NCI-H146 (cell line): ENCODE results near the gene RRBP1.
"Not testable (repeated sequence)": the region's sequence is repeated elsewhere in the genome, so short reads cannot be mapped to it uniquely, and the experiment has no call there.

ENCODE experiments used
- DNase-seq: peaks from one replicate; lab custom pipeline; 2025; lab: John Stamatoyannopoulos, UW

Gene RRBP1

GRCh38 chr20:17661121-17661744 is 20.8 kb downstream of the RRBP1 start:
- no peak for DNase-seq

GRCh38 chr20:17660667-17661066 is 21.4 kb downstream of the RRBP1 start:
- no peak for DNase-seq

DNA sequence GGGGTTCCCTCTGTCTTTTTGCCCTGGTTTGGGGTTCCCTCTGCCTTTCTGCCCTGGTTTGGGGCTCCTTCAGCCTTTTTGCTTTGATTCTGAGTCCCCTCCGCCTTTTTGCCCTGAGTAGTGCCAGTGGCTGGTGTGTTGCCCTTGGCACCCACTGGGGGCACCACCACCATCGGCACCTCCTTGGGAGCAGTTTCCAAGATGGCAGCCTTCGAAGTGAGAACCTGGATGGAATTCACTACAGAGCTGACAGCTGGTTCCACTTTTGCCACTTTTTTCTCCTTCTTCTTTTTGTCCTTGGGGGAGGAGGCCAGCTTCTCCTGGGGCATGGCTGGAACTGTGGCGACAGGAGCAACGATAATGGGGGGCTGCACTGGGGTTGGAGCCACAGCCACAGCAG is 22.2 kb downstream of the RRBP1 start:
- no peak for DNase-seq

- DNase-seq: not testable (repeated sequence)
Observed at GRCh38 chr20:17659344-17659743, 22.7 kb downstream of the RRBP1 start.

GRCh38 chr20:17658648-17658993 is 23.4 kb downstream of the RRBP1 start:
- no peak for DNase-seq

DNA sequence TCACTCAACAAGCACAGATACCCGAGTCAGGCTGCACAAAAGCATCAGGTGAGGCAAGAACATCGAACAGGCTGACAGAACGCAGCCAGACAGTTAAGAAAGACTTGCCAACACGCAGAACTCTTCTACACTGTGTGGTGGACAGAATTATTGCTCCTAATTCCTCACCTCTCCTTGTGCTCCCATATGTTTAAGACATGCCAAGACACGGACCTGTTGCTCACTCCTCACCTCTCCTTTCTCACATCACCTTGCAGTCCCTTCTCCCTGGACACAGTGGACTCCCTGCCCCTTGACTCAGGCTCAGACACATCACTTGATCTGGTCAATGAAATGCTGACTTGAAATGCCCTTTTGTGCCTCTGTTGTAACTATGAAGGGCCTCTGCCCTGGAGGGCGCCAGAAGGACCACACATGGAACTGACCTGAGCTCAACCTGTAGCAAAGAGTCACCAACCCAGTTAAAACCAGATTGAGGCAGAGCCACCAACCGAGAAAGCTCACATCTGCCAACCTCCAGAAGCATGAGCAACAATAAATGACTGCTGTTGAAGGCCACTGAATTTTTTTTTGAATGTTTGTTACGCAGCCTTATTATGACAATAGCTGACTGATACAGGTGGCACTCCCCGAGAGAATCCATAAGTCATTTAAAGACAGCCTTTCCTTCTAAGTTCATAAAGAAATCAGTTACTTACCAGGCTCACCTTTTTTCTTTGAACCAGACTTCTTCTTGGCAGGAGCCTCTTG is 24.0 kb downstream of the RRBP1 start:
- no peak for DNase-seq

DNA sequence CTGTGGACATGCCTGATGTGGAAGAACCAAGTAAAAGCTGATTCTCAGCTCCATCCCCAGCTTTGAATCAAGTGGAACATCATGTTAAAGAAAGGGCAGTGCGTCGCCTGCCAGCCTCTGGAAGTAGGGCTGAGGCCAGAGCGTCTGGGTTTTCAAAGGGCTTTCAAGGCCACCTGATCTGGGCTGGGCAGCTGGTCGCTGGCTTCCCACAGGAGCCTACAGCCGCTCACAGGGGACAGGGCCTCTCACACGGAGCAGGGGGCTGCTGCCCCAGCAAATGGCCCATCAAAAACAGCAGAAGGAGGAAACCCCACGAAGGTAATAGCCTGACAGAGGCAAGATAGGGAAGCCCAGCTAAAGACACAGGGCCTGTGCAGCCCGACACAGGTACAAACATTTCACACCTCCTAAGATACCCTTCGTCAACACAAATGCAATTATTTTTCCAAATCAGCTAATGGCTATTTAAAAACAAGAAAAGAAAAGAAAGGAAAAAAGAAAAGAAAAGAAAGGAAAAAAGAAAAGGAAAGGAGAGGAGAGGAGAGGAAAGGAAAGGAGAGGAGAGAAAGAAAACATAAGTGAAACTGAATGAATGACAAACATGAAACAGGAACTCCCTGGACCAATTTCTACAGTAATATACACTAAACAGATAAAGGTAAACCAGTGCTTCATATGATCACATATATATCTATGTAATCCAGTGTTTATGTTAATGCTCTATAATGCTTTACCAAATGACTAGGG is 24.8 kb downstream of the RRBP1 start:
- DNase-seq: no peak

DNA sequence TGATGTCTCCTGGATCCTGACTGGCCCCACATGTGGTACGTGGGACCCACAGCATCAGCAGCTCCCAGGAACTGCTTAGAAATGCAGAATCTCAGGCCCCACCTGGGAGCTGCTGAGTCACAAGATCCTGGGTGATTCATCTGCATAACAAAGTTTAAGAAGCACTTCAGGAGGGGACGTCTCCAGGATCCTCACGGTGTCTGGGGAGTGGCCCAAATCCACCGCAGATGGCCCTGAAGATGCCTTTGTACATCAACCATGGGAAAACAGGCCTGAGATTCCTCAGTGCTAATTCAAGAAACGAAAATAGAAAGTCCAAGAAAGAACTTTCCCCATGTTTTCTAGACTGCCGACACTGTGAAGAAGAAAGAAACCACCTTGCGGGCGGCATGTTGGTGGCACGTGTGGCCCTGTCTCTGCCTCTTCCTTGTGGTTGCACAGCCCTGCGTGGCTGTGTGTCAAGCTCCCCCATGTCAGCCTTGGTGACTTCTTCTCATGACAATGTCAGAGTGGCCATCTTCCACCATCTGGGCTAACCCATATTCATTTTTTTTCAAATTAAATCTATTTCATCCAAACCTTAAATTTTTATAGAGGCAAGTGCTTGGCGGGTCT is 26.1 kb downstream of the RRBP1 start:
- no peak for DNase-seq

- DNase-seq: no peak
Observed at GRCh38 chr20:17655286-17655651, 26.8 kb downstream of the RRBP1 start.

GRCh38 chr20:17654649-17655285 is 27.3 kb downstream of the RRBP1 start:
- DNase-seq: no peak

GRCh38 chr20:17653835-17654648 is 28.0 kb downstream of the RRBP1 start:
- no peak for DNase-seq

GRCh38 chr20:17652411-17652810 is 29.6 kb downstream of the RRBP1 start:
- DNase-seq: no peak

GRCh38 chr20:17651760-17652388 is 30.2 kb downstream of the RRBP1 start:
- no peak for DNase-seq

DNA sequence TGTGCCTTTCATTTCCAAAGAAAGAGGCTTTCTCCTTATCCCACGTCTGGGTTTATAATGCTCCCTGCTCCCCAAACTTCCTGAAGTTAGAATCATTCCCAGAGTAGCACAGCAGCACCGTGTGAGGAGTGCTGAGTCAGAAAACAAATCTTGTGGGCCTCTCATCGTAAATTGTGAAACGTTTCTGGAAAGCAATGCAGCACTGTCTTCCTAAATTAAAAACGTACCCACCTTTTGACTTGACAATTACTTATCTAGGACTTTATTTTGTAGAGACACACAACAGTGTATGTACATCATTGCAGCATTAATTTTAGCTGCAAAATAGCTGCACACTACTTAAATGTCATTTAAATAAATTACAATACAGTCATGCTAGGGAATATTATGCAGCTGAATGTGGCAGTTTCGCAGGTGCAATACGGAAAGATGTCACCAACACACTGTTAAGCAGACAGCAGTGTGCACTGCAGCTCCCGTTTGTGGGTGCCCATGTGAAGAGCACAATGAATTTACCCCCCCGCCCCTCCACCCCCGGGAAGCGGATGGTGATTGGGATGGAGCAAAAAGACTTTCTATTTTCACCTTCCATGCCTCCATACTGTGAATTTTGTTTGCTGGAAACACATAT is 30.8 kb downstream of the RRBP1 start:
- no peak for DNase-seq

DNA sequence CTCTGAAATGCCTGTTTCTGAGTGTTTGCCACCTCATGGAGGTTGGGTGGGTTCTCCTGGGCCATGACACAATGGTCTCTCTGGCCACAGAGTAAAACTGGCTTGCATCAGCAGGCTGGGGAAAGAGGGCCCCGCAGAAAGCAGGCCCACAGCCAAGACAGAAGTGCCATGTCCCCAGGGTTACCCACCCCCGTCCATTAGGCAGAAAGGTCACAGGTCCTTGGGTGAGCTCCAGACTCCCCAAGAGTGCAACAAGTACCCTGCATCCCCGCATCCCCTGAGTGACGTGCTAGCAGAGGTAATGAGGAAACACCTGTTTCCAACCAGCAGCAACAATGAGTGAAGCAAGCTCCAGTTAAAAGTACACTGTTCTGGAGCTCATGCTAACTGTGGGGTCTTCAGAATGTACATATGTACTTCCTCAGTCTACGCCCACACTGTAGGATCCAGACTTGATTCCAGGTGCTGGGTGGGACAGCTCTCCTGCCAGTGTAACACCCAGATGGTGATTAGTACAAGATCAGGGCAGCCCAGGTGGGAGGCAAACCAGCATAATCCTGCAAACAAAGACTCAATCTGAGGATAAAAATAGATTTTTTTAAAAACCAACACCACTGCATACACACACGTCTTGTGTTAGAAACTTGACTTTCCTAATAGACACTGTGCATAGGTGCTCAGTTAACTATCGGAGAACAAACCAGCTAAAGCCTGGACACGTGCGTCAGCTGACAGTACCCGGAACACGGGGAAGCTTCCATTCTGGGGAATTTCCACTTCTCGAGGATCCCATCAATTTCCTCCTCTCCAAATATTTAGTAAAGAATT is 31.5 kb downstream of the RRBP1 start:
- DNase-seq: no peak

DNA sequence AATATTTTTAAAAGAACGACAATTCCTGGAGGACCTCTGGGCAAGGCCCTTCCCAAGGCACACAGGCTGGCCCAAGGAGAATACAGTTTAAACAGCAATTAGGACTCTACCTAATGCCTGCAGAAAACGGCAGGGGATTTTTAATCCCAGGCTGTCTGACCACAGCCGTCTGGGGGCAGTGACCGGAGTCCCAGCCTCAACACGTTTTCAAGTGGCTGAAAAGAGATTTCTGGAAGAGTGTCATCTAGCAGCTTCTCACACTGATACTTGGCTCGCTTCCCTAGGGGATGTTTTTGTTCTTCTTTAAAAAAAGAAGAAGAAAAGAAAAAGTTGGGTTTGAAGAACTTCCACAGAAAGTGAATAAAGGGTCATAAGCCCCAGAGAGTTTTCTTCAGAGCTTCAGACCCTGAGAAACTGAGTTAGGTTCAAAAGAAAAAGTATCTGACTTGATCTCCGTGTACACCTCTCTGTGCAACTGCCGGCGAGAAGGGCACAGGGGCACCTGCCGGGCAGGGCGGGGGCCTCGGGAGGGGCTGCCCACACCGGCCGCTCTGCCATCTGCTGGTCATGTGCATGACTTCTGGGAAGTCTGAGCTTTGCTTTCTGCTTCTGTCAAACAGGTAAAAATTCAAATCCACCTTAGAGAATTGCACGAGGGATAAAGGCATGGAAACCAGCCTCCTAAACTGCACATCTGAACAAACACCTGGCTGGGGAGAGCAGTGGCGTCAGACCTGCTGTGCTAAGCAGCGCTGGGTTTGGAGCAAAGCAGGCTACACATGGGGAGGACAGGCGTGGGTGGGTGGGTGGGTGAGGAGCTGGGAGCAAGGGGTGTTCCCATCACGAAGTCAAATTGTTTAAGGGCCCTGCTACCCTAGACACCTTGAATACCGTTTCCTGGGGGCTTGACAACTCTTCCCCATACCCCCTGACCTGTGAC is 33.0 kb downstream of the RRBP1 start:
- DNase-seq: peak; percentile 60

- DNase-seq: no peak
Observed at GRCh38 chr20:17648315-17648646, 33.8 kb downstream of the RRBP1 start.
